HL-60 (cell line): ENCODE measurements around the gene EBF3.

Source experiments
- POLR2AphosphoS5 ChIP-seq: IDR thresholded peaks from 2 replicates; pipeline ENCODE4 v1.6.1; 2012; ENCODE audit warnings: low read depth
- TF ChIP-seq, protein P1 (sequence below): IDR thresholded peaks from one replicate; pipeline ENCODE4 v1.5.1; 2011; ENCODE audit warnings: low read length, control low read depth, inconsistent platforms; ENCODE audit not compliant: insufficient read depth
- TF ChIP-seq, protein P2 (sequence below): IDR thresholded peaks from 2 replicates; pipeline ENCODE4 v1.6.1; 2012; ENCODE audit warnings: low read depth; ENCODE audit not compliant: insufficient replicate concordance

DNA sequence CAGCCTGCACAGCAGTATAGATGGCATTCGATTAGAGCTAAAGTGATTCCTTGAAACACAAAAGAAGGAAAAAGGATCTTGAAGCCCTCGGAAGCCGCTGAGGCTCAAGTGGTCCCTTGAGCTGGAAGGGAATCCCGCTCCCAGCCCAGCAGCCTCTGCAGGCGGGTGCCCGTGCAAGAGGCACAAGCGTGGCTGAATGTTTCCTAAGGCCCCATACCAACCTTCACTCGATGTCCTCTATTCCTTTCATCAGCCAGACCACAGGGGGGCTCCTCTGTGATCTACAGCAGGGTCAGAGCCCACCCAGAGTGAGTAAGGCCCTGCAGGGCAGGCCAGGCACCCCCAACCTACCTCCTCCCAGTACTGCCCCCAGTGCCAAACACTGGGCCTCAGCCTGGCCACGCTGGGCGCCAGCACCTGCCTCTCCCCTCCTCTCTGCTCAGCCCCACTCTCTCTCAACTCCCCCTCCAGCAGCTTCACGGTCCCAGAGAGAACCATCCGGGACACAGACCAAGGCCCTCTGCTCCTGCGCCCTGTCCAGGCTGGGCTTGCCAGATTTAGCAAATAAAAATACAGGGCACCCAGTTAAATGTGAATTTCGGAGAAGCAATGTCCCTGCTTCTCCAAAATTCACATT, 30.5 kb downstream of the EBF3 start:
- TF ChIP-seq, protein P1, sequence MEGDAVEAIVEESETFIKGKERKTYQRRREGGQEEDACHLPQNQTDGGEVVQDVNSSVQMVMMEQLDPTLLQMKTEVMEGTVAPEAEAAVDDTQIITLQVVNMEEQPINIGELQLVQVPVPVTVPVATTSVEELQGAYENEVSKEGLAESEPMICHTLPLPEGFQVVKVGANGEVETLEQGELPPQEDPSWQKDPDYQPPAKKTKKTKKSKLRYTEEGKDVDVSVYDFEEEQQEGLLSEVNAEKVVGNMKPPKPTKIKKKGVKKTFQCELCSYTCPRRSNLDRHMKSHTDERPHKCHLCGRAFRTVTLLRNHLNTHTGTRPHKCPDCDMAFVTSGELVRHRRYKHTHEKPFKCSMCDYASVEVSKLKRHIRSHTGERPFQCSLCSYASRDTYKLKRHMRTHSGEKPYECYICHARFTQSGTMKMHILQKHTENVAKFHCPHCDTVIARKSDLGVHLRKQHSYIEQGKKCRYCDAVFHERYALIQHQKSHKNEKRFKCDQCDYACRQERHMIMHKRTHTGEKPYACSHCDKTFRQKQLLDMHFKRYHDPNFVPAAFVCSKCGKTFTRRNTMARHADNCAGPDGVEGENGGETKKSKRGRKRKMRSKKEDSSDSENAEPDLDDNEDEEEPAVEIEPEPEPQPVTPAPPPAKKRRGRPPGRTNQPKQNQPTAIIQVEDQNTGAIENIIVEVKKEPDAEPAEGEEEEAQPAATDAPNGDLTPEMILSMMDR = no peak
- TF ChIP-seq, protein P2, sequence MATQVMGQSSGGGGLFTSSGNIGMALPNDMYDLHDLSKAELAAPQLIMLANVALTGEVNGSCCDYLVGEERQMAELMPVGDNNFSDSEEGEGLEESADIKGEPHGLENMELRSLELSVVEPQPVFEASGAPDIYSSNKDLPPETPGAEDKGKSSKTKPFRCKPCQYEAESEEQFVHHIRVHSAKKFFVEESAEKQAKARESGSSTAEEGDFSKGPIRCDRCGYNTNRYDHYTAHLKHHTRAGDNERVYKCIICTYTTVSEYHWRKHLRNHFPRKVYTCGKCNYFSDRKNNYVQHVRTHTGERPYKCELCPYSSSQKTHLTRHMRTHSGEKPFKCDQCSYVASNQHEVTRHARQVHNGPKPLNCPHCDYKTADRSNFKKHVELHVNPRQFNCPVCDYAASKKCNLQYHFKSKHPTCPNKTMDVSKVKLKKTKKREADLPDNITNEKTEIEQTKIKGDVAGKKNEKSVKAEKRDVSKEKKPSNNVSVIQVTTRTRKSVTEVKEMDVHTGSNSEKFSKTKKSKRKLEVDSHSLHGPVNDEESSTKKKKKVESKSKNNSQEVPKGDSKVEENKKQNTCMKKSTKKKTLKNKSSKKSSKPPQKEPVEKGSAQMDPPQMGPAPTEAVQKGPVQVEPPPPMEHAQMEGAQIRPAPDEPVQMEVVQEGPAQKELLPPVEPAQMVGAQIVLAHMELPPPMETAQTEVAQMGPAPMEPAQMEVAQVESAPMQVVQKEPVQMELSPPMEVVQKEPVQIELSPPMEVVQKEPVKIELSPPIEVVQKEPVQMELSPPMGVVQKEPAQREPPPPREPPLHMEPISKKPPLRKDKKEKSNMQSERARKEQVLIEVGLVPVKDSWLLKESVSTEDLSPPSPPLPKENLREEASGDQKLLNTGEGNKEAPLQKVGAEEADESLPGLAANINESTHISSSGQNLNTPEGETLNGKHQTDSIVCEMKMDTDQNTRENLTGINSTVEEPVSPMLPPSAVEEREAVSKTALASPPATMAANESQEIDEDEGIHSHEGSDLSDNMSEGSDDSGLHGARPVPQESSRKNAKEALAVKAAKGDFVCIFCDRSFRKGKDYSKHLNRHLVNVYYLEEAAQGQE = no peak
- TF ChIP-seq POLR2AphosphoS5 = no peak
